ENCODE measurements around the gene TRPM4.

TRPM4 gene

DNA sequence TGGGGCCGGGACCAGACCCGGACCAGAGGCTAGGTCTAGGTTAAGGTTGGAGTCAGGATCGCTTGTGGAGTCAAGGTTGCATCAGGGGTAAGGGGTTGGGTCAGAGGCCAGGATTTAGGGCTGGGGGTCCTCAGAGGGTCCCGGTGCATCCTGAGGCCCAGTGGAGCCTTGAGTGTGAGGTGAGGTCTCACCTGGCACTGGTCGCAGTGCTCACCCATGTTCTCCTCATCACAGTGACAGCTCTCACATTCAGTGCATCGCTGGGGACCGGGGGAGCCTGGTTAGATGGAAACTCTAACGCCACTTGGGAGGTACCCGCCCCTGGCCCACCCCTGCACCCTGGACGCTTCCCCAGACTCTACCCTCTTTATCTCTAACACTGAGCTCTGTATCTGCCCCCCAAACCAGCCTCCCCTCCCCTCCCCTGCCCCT lies 5.5 kb upstream of the TRPM4 start:
- Histone ChIP-seq H3K4me3 (ENCODE audit: low read depth, low read length) (no peak overlapping the region), H3K36me3 (no peaks in the 10 kb centered on the region), H3K27me3 (ENCODE audit: insufficient read depth, low read depth, severe bottlenecking) (no peaks in the 10 kb centered on the region), H3K27ac (no peak overlapping the region), H3K9me3 (ENCODE audit: severe bottlenecking) (no peaks in the 10 kb centered on the region)
- TF ChIP-seq CTCF (IDR thresholded peaks at IDR 0.05; ENCODE audit: low read depth, low read length), result no peak
- no peak for DNase-seq

GRCh38 chr19:49153167-49153809 lies 4.3 kb upstream of the TRPM4 start:
- no peak for TF ChIP-seq CTCF (IDR thresholded peaks at IDR 0.05; ENCODE audit: low read depth, low read length)
- Histone ChIP-seq H3K4me3 (ENCODE audit: low read depth, low read length) (no peak overlapping the region), H3K27ac (no peak overlapping the region), H3K27me3 (ENCODE audit: insufficient read depth, low read depth, severe bottlenecking) (no peaks in the 10 kb centered on the region), H3K9me3 (ENCODE audit: severe bottlenecking) (no peaks in the 10 kb centered on the region), H3K36me3 (no peaks in the 10 kb centered on the region)
- DNase-seq, result no peak

- no peaks in the 10 kb centered on the region for H3K27me3 ChIP-seq (ENCODE audit: insufficient read depth, low read depth, severe bottlenecking)
- no peak overlapping the region for H3K27ac ChIP-seq
Measured at GRCh38 chr19:49154279-49154678, 3.3 kb upstream of the TRPM4 start.

DNA sequence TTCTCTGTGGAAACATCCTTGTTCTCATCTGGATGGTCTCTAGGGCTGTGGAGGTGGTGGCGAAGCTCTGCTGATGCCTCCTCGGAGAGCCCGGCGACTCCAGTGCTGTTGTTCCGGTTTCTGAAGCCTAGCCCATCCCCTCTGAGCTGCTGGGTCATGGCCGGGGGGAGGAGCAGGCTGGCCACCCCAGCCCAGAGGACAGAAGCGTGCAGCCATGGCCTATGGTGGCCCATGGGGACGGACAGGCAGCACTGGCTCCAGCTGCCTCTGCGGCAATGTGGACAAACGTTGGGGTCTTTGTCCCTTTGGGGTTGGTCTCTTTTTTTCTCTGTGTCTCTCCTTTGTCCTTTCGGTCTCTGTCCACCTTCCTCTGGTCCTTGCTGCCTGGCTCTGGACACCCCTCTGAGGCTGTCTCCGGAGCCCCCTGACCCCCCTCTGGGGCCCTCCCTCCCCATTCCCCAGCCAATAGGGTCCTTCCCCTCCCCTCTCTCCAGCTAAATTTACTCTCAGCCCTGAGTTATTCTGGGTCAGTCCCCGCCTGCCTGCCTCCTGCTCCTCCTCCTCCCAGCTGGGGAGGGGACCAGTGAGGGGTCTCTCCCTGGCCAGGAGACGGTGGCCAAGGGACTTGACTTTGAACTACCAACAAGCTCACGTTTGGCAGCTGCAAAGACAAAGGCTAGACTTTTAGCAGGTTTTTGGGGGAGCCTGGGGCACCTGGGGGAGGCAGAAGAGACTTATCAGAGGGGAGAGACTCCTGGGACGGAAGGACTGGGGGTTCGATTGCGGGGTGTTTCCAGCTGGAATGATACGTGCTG lies 2.4 kb upstream of the TRPM4 start, which contains the start of gene HRC:
Gene HRC, minus strand, starts transcription at position 392 of the 815 bp plus-strand sequence. Its CDS starts 159 bp downstream, at position 233.
- Histone ChIP-seq H3K9me3 (ENCODE audit: severe bottlenecking) (no peaks in the 10 kb centered on the region), H3K27me3 (ENCODE audit: insufficient read depth, low read depth, severe bottlenecking) (no peaks in the 10 kb centered on the region), H3K4me3 (ENCODE audit: low read depth, low read length) (no peak within 1 kb of the TSS), H3K36me3 (no peaks in the 10 kb centered on the region; the same call in 1 of the 2 replicates), H3K27ac (no peak within 1 kb of the TSS)
- DNase-seq, result no peak
- no peak for TF ChIP-seq CTCF (IDR thresholded peaks at IDR 0.05; ENCODE audit: low read depth, low read length)

More at GRCh38 chr19:49154279-49154678, 3.3 kb upstream of the TRPM4 start:
- no peak for TF ChIP-seq CTCF (IDR thresholded peaks at IDR 0.05; ENCODE audit: low read depth, low read length)
- Histone ChIP-seq H3K4me3 (ENCODE audit: low read depth, low read length) (no peak overlapping the region), H3K36me3 (no peaks in the 10 kb centered on the region; the same call in 1 of the 2 replicates), H3K9me3 (ENCODE audit: severe bottlenecking) (no peaks in the 10 kb centered on the region)
- DNase-seq, result no peak

- no peak for TF ChIP-seq CTCF (IDR thresholded peaks at IDR 0.05; ENCODE audit: low read depth, low read length)
- DNase-seq, result peak; percentile 40
- Histone ChIP-seq H3K27me3 (ENCODE audit: insufficient read depth, low read depth, severe bottlenecking) (no peaks in the 10 kb centered on the region), H3K36me3 (no peaks in the 10 kb centered on the region; the same call in 1 of the 2 replicates), H3K4me3 (ENCODE audit: low read depth, low read length) (no peak overlapping the region), H3K27ac (no peak overlapping the region), H3K9me3 (ENCODE audit: severe bottlenecking) (no peaks in the 10 kb centered on the region)
Measured at GRCh38 chr19:49155820-49156346, 1.7 kb upstream of the TRPM4 start.
